OCI-LY7 (cell line): ENCODE measurements around the gene DENND4A. TPM values are rescaled to one million over a fixed set of nuclear protein-coding genes. Genes with fewer than 3 reads are reported as not detected.

ENCODE experiments used
- BruUV-seq: library from RNA; stranded (reverse); fragments of 400-500 nt; replicated peaks from 2 replicates; lab custom pipeline; 2021; lab: Mats Ljungman, UMichigan
- CTCF ChIA-PET: fragments of 300-600 bp; sonication (Branson Sonifier 250); formaldehyde crosslinking; loops from one replicate; lab custom pipeline; 2022; ENCODE audit warnings: antibody characterized with exemption; ENCODE audit not compliant: unreplicated experiment; lab: Charles Lee
- POLR2A ChIA-PET: fragments of 300-600 bp; sonication (Branson Sonifier 250); formaldehyde crosslinking; loops from one replicate; lab custom pipeline; 2022; ENCODE audit warnings: antibody characterized with exemption; lab: Charles Lee
- DNase-seq: peaks from one replicate; pipeline ENCODE4 v3.0.0-alpha.2; 2015; ENCODE audit warnings: low spot score
- H2AFZ ChIP-seq: fragments of 200-600 bp; sonication (generic), shearing (Covaris generic); 2 replicates; pipeline ENCODE4 v1.6.1; 2014; ENCODE audit warnings: mild to moderate bottlenecking, antibody characterized with exemption, low read length, moderate library complexity
- H3K27ac ChIP-seq: fragments of 200-600 bp; sonication (generic); 2 replicates; pipeline ENCODE4 v1.5.1; 2014; ENCODE audit warnings: mixed run types, low read depth, mild to moderate bottlenecking, moderate library complexity, low read length, inconsistent platforms; ENCODE audit not compliant: poor library complexity, severe bottlenecking
- H3K36me3 ChIP-seq: fragments of 200-600 bp; sonication (generic); 2 replicates; pipeline ENCODE4 v1.6.1; 2014; ENCODE audit warnings: mild to moderate bottlenecking, antibody characterized with exemption, low read length, moderate library complexity, mixed read lengths; ENCODE audit not compliant: insufficient read depth
- H3K4me1 ChIP-seq: fragments of 200-600 bp; sonication (generic); 2 replicates; pipeline ENCODE4 v1.5.1; 2014; ENCODE audit warnings: mild to moderate bottlenecking, low read length; ENCODE audit not compliant: insufficient read depth, poor library complexity, severe bottlenecking
- H3K4me2 ChIP-seq: fragments of 200-600 bp; sonication (generic); 2 replicates; pipeline ENCODE4 v1.6.1; 2014; ENCODE audit warnings: mild to moderate bottlenecking, low read length
- H3K4me3 ChIP-seq: fragments of 200-600 bp; sonication (generic); 2 replicates; pipeline ENCODE4 v1.5.1; 2014; ENCODE audit warnings: mild to moderate bottlenecking, low read depth, low read length; ENCODE audit not compliant: poor library complexity, severe bottlenecking
- H3K79me2 ChIP-seq: fragments of 200-600 bp; sonication (generic); 2 replicates; pipeline ENCODE4 v1.6.1; 2016; ENCODE audit warnings: low read depth, mild to moderate bottlenecking, low read length, moderate library complexity, mixed read lengths; ENCODE audit not compliant: insufficient read depth
- H3K9me2 ChIP-seq: fragments of 200-600 bp; sonication (generic); 2 replicates; pipeline ENCODE4 v1.6.1; 2016; ENCODE audit warnings: mild to moderate bottlenecking, low read length, mixed read lengths; ENCODE audit not compliant: insufficient read depth
- H3K9me3 ChIP-seq: fragments of 200-600 bp; sonication (generic); 2 replicates; pipeline ENCODE4 v1.6.1; 2014; ENCODE audit warnings: mild to moderate bottlenecking, mixed run types, low read length, mixed read lengths
- H4K20me1 ChIP-seq: fragments of 200-600 bp; sonication (generic); 2 replicates; pipeline ENCODE4 v1.6.1; 2014; ENCODE audit warnings: mild to moderate bottlenecking, antibody characterized with exemption, low read length, moderate library complexity, mixed read lengths; ENCODE audit not compliant: insufficient read depth
- CTCF ChIP-seq: fragments of 200-600 bp; sonication (generic); conservative IDR thresholded peaks from 2 replicates; pipeline ENCODE4 v1.5.1; 2014; ENCODE audit warnings: mild to moderate bottlenecking, antibody characterized with exemption, low read length, moderate library complexity, mixed read lengths
- EZH2phosphoT487 ChIP-seq: fragments of 200-600 bp; sonication (generic); IDR thresholded peaks from 2 replicates; pipeline ENCODE4 v1.6.1; 2018; ENCODE audit warnings: low read depth, borderline replicate concordance, mild to moderate bottlenecking, mixed run types, antibody characterized with exemption, low read length, moderate library complexity, mixed read lengths
- intact Hi-C: fragments of 100-400 bp; cut with micrococcal nuclease; formaldehyde crosslinking; loops from one replicate; pipeline ENCODE4 v1.10.0; 2022; ENCODE audit not compliant: unreplicated experiment
- total RNA-seq, 2 experiments: library from RNA; depleted of rRNA in 1 of 2; stranded (reverse); fragments of >200 nt in 1 of 2; shearing (Covaris generic) in 1 of 2; gene quantifications; 2 replicates each; pipeline ENCODE4 v1.2.3, GENCODE V29; 2014 to 2022

DENND4A gene
- total RNA-seq, 2 experiments from 2014 or later: 42.7 to 86.5 TPM

GRCh38 chr15:65644282-65644681, 147.8 kb downstream of the DENND4A start:
- no peaks in the 10 kb centered on the region for H3K79me2 ChIP-seq
- POLR2A ChIA-PET: no interaction called here
- H3K9me2 ChIP-seq: no peaks in the 10 kb centered on the region
- no peak overlapping the region for H3K4me2 ChIP-seq
- no peak overlapping the region for H3K4me3 ChIP-seq
- H3K4me1 ChIP-seq: peaks cover 9% of the 10 kb centered on the region
- no peak overlapping the region for H2AFZ ChIP-seq
- CTCF ChIA-PET: interaction anchor here (0.6 kb wide), 1 partner anchor 530 kb away, joined by 3 read pairs; no protein-coding TSS in a partner anchor
- BruUV-seq: no TSS peak
- TF ChIP-seq EZH2phosphoT487: no peak
- TF ChIP-seq CTCF: no peak
- no peaks in the 10 kb centered on the region for H3K9me3 ChIP-seq
- H3K27ac ChIP-seq: no peak overlapping the region
- intact Hi-C loops: no loop called here
- DNase-seq: no peak
- no peaks in the 10 kb centered on the region for H4K20me1 ChIP-seq
- H3K36me3 ChIP-seq: no peaks in the 10 kb centered on the region

GRCh38 chr15:65642594-65642993, 149.5 kb downstream of the DENND4A start:
- no peaks in the 10 kb centered on the region for H3K9me2 ChIP-seq
- no peak overlapping the region for H3K4me3 ChIP-seq
- intact Hi-C loops: no loop called here
- H4K20me1 ChIP-seq: no peaks in the 10 kb centered on the region
- H3K27ac ChIP-seq: no peak overlapping the region
- H3K4me1 ChIP-seq: peaks cover 22% of the 10 kb centered on the region
- BruUV-seq: no TSS peak
- H3K36me3 ChIP-seq: no peaks in the 10 kb centered on the region
- DNase-seq: no peak
- CTCF ChIA-PET: interaction anchor here (0.6 kb wide), 2 partner anchors 193 to 1050 kb away, joined by 3 read pairs; no protein-coding TSS in a partner anchor
- H2AFZ ChIP-seq: no peak overlapping the region
- no peak overlapping the region for H3K4me2 ChIP-seq
- POLR2A ChIA-PET: interaction anchor here (1.1 kb wide), 1 partner anchor 21 kb away, joined by 3 read pairs; no protein-coding TSS in a partner anchor
- no peaks in the 10 kb centered on the region for H3K9me3 ChIP-seq
- no peak for TF ChIP-seq EZH2phosphoT487
- no peak for TF ChIP-seq CTCF
- no peaks in the 10 kb centered on the region for H3K79me2 ChIP-seq

GRCh38 chr15:65641768-65642475, 150.2 kb downstream of the DENND4A start:
- ChIA-PET POLR2A (interaction anchor here (0.6 to 1.1 kb wide), 3 partner anchors 8 to 38 kb away, joined by 3 to 4 read pairs (median 3); no protein-coding TSS in a partner anchor), CTCF (no interaction called here)
- peaks cover 22% of the 10 kb centered on the region for H3K4me1 ChIP-seq
- H3K4me2 ChIP-seq: no peak overlapping the region
- no peak for TF ChIP-seq CTCF
- no peak for TF ChIP-seq EZH2phosphoT487
- no peak overlapping the region for H3K4me3 ChIP-seq
- no peaks in the 10 kb centered on the region for H3K9me3 ChIP-seq
- no peaks in the 10 kb centered on the region for H3K36me3 ChIP-seq
- H3K9me2 ChIP-seq: no peaks in the 10 kb centered on the region
- no peak for DNase-seq
- intact Hi-C loops: no loop called here
- no peak overlapping the region for H2AFZ ChIP-seq
- no peaks in the 10 kb centered on the region for H4K20me1 ChIP-seq
- no TSS peak for BruUV-seq
- no peaks in the 10 kb centered on the region for H3K79me2 ChIP-seq
- no peak overlapping the region for H3K27ac ChIP-seq
